Measurements from ENCODE around the gene CFHR4. TPM values are rescaled to one million over a fixed set of nuclear protein-coding genes. Genes with fewer than 3 reads are reported as not detected.

Gene CFHR4
- total RNA-seq, 1 experiment from 2014 or later: not detected

GRCh38 chr1:196954778-196955177 lies 66.9 kb downstream of the CFHR4 start:
- POLR2A ChIA-PET (ENCODE audit: low non-redundant PET): no interaction called here
- no peak overlapping the region for H3K27ac ChIP-seq (ENCODE audit: low read depth, low read length, poor library complexity, severe bottlenecking)
- intact Hi-C loops (cut with micrococcal nuclease; ENCODE audit: unreplicated experiment): no loop called here
- H3K36me3 ChIP-seq (ENCODE audit: insufficient read depth, low read length, poor library complexity, severe bottlenecking): no peaks in the 10 kb centered on the region
- no peaks in the 10 kb centered on the region for H3K27me3 ChIP-seq (replicated peaks; ENCODE audit: insufficient read depth, low read depth, low read length, poor library complexity)
- TF ChIP-seq, protein P1, sequence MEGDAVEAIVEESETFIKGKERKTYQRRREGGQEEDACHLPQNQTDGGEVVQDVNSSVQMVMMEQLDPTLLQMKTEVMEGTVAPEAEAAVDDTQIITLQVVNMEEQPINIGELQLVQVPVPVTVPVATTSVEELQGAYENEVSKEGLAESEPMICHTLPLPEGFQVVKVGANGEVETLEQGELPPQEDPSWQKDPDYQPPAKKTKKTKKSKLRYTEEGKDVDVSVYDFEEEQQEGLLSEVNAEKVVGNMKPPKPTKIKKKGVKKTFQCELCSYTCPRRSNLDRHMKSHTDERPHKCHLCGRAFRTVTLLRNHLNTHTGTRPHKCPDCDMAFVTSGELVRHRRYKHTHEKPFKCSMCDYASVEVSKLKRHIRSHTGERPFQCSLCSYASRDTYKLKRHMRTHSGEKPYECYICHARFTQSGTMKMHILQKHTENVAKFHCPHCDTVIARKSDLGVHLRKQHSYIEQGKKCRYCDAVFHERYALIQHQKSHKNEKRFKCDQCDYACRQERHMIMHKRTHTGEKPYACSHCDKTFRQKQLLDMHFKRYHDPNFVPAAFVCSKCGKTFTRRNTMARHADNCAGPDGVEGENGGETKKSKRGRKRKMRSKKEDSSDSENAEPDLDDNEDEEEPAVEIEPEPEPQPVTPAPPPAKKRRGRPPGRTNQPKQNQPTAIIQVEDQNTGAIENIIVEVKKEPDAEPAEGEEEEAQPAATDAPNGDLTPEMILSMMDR (conservative IDR thresholded peaks at IDR 0.05; ENCODE audit: low read depth, low read length): no peak
- no peak for TF ChIP-seq EZH2 (IDR thresholded peaks at IDR 0.05; ENCODE audit: borderline replicate concordance, low read depth, low read length, poor library complexity, severe bottlenecking)
- H3K9me3 ChIP-seq (ENCODE audit: low read depth, low read length, poor library complexity, severe bottlenecking): no peaks in the 10 kb centered on the region
- DNase-seq (ENCODE audit: low spot score): no peak
- BruUV-seq (replicated peaks): no TSS peak
- CTCF ChIA-PET: no interaction called here
- no peaks in the 10 kb centered on the region for H3K4me1 ChIP-seq (ENCODE audit: insufficient read depth, low read length, poor library complexity, severe bottlenecking)
- H3K4me3 ChIP-seq (ENCODE audit: low read depth, low read length, poor library complexity, severe bottlenecking): no peak overlapping the region

GRCh38 chr1:196955926-196956325 lies 68.1 kb downstream of the CFHR4 start:
- DNase-seq (ENCODE audit: low spot score): no peak
- no peaks in the 10 kb centered on the region for H3K36me3 ChIP-seq (ENCODE audit: insufficient read depth, low read length, poor library complexity, severe bottlenecking)
- BruUV-seq (replicated peaks): no TSS peak
- CTCF ChIA-PET: no interaction called here
- no peak overlapping the region for H3K27ac ChIP-seq (ENCODE audit: low read depth, low read length, poor library complexity, severe bottlenecking)
- no peaks in the 10 kb centered on the region for H3K4me1 ChIP-seq (ENCODE audit: insufficient read depth, low read length, poor library complexity, severe bottlenecking)
- no peaks in the 10 kb centered on the region for H3K27me3 ChIP-seq (replicated peaks; ENCODE audit: insufficient read depth, low read depth, low read length, poor library complexity)
- H3K4me3 ChIP-seq (ENCODE audit: low read depth, low read length, poor library complexity, severe bottlenecking): no peak overlapping the region
- no peaks in the 10 kb centered on the region for H3K9me3 ChIP-seq (ENCODE audit: low read depth, low read length, poor library complexity, severe bottlenecking)
- intact Hi-C loops (cut with micrococcal nuclease; ENCODE audit: unreplicated experiment): no loop called here
- POLR2A ChIA-PET (ENCODE audit: low non-redundant PET): no interaction called here
- no peak for TF ChIP-seq EZH2 (IDR thresholded peaks at IDR 0.05; ENCODE audit: borderline replicate concordance, low read depth, low read length, poor library complexity, severe bottlenecking)
- TF ChIP-seq, protein P1 (conservative IDR thresholded peaks at IDR 0.05; ENCODE audit: low read depth, low read length): no peak

GRCh38 chr1:196960854-196961253 lies 73.0 kb downstream of the CFHR4 start:
- intact Hi-C loops (cut with micrococcal nuclease; ENCODE audit: unreplicated experiment): no loop called here
- Histone ChIP-seq H3K27me3 (replicated peaks; ENCODE audit: insufficient read depth, low read depth, low read length, poor library complexity) (no peaks in the 10 kb centered on the region), H3K9me3 (ENCODE audit: low read depth, low read length, poor library complexity, severe bottlenecking) (no peaks in the 10 kb centered on the region), H3K4me3 (ENCODE audit: low read depth, low read length, poor library complexity, severe bottlenecking) (no peak overlapping the region), H3K27ac (ENCODE audit: low read depth, low read length, poor library complexity, severe bottlenecking) (no peak overlapping the region), H3K36me3 (ENCODE audit: insufficient read depth, low read length, poor library complexity, severe bottlenecking) (no peaks in the 10 kb centered on the region), H3K4me1 (ENCODE audit: insufficient read depth, low read length, poor library complexity, severe bottlenecking) (no peaks in the 10 kb centered on the region)
- DNase-seq (ENCODE audit: low spot score): no peak
- ChIA-PET POLR2A (ENCODE audit: low non-redundant PET) (no interaction called here), CTCF (no interaction called here)
- TF ChIP-seq, protein P1 (conservative IDR thresholded peaks at IDR 0.05; ENCODE audit: low read depth, low read length): no peak
- TF ChIP-seq EZH2 (IDR thresholded peaks at IDR 0.05; ENCODE audit: borderline replicate concordance, low read depth, low read length, poor library complexity, severe bottlenecking): no peak
- no TSS peak for BruUV-seq (replicated peaks)

Other genes starting within 250 kb of the CFHR4 start
- 2.0 and 2.2 TPM in 2 replicates for gene CFH, start 236.0 kb upstream of the CFHR4 start, total RNA-seq (2021)
- gene CFHR3, start 113.2 kb upstream of the CFHR4 start, total RNA-seq (2021): not detected in 2 replicates
- not detected in 2 replicates for gene CFHR1, start 68.3 kb upstream of the CFHR4 start, total RNA-seq (2021)
- gene CFHR2, start 55.7 kb downstream of the CFHR4 start, total RNA-seq (2021): not detected in 2 replicates
- not detected in 2 replicates for gene CFHR5, start 89.5 kb downstream of the CFHR4 start, total RNA-seq (2021)
- gene F13B, start 179.2 kb downstream of the CFHR4 start, total RNA-seq (2021): not detected in 2 replicates

Measured in A673 (cell line).